Smooth muscle cell of the coronary artery (primary cell): ENCODE results near the gene JUND. TPM values are rescaled to one million over a fixed set of nuclear protein-coding genes. Genes with fewer than 3 reads are reported as not detected.

ENCODE experiments used
- total RNA-seq: library from RNA; depleted of rRNA; stranded (reverse); fragments of >200 nt; gene quantifications from 2 replicates; pipeline ENCODE4 v1.2.3, GENCODE V29; 2014; ENCODE audit warnings: low replicate concordance

The JUND gene
- total RNA-seq: 28.0 and 106 TPM in 2 replicates

GRCh38 chr19:18281082-18282020, at the start of gene JUND:
Gene JUND, minus strand, starts transcription at chr19:18281622. Its CDS starts 138 bp downstream, at chr19:18281484.

GRCh38 chr19:18322759-18323460, 41.5 kb upstream of the JUND start, which contains the start of gene LSM4:
Gene LSM4, minus strand, starts transcription at chr19:18323076. Its CDS starts 56 bp downstream, at chr19:18323020.

GRCh38 chr19:18274219-18274780, 7.1 kb downstream of the JUND start, which contains the start of gene IQCN:
Gene IQCN, minus strand, starts transcription at chr19:18274452. Its CDS starts 4,974 bp downstream, at chr19:18269478.

Other genes starting within 250 kb of the JUND start
- 0.35 TPM in 1 of 2 replicates, not detected in the other for gene IL12RB1, start 194.7 kb downstream of the JUND start, total RNA-seq
- gene MAST3, start 183.8 kb downstream of the JUND start, total RNA-seq: 1.7 and 3.2 TPM in 2 replicates
- 6.9 and 8.5 TPM in 2 replicates for gene PIK3R2, start 128.5 kb downstream of the JUND start, total RNA-seq
- 6.1 and 16.7 TPM in 2 replicates for gene IFI30, start 107.8 kb downstream of the JUND start, total RNA-seq
- gene MPV17L2, start 88.4 kb downstream of the JUND start, total RNA-seq: 3.3 and 11.6 TPM in 2 replicates
- 1.4 and 3.4 TPM in 2 replicates for gene RAB3A, start 77.6 kb downstream of the JUND start, total RNA-seq
- gene PDE4C, start 55.2 kb downstream of the JUND start, total RNA-seq: 1.6 and 2.1 TPM in 2 replicates
- gene IQCN, start 7.2 kb downstream of the JUND start, total RNA-seq: 0.23 and 1.3 TPM in 2 replicates
- gene LSM4, start 41.5 kb upstream of the JUND start, total RNA-seq: 37.7 and 155 TPM in 2 replicates
- gene PGPEP1, start 59.0 kb upstream of the JUND start, total RNA-seq: 37.3 and 90.9 TPM in 2 replicates
- gene GDF15, start 104.5 kb upstream of the JUND start, total RNA-seq: 17.9 and 53.0 TPM in 2 replicates
- gene LRRC25, start 116.0 kb upstream of the JUND start, total RNA-seq: under 0.01 TPM in 1 of 2 replicates, not detected in the other
- 36.4 and 41.5 TPM in 2 replicates for gene SSBP4, start 137.8 kb upstream of the JUND start, total RNA-seq
- gene ISYNA1, start 156.5 kb upstream of the JUND start, total RNA-seq: 5.6 and 36.9 TPM in 2 replicates
- gene ELL, start 240.4 kb upstream of the JUND start, total RNA-seq: 11.6 and 18.1 TPM in 2 replicates